ENCODE data around the gene CTRB1. TPM values are rescaled to one million over a fixed set of nuclear protein-coding genes. Genes with fewer than 3 reads are reported as not detected.
A peak's percentile ranks its signal among the peaks of the same experiment; 100 is the strongest.

CTRB1 gene
- polyA plus RNA-seq (2012; ENCODE audit: insufficient read depth, insufficient read length), result not detected

DNA sequence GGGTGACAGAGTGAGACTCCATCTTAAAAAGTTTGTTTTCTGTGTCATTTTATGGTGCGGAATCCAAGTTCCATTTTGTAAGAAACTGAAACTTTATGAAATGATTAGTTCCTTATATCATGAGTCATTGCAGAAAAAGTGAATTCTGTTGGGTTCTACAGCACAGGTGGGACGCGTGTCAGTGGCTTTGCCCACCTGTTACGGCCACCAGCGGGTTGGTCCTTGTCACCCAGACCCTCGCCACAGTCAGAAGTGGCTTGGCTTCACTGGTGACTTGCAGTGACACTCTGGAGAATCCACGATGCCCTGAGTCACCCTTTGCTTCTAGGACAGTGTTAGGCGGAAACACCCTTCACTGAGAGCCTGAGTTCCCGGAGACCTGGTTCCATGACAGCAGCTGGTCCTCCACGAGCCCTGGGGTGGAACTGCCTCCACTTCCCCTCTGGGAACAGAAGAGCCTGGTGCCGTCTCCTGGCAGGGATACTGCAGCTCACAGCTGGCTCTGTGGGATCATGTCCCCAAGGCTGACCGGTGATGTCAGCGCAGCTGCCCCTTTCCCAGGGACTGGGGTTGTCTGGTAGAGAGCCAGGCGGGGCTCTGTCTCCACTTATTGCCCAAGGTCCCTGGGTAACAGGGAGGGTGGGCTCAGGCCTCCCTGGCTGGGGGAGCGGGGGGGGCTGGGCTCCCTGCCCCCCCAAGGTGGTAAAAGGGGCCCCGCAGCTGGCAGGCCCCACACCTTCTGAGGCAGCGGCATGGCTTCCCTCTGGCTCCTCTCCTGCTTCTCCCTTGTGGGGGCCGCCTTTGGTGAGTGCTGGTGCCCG lies at the start of gene CTRB1:
TSS of gene CTRB1 (plus strand) at position 733 of the 821 bp plus-strand sequence. CDS start at position 753, 20 bp downstream.
- no peak for DNase-seq (ENCODE audit: low read depth, low spot score)

DNA sequence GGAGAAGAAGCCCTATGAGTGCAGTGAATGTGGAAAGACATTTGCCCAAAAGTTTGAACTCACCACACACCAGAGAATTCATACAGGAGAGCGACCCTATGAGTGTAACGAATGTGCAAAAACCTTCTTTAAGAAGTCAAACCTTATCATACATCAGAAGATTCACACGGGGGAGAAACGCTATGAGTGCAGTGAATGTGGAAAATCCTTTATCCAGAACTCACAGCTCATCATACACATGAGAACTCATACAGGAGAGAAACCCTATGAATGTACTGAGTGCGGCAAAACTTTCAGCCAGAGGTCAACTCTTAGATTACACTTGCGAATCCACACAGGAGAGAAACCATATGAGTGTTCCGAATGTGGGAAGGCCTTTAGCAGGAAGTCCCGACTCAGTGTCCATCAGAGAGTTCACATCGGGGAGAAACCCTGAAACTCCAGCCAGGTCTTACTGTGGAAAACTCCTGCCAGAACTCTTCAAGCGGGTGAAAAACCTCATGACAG lies 48.8 kb upstream of the CTRB1 start:
- H3K4me3 ChIP-seq (ENCODE audit: low read length), result no peak overlapping the region
- DNase-seq (ENCODE audit: low read depth, low spot score), result no peak

More for the DNA sequence above, at the start of gene CTRB1:
- H3K4me3 ChIP-seq (ENCODE audit: low read length), result no peak within 1 kb of the TSS

DNA sequence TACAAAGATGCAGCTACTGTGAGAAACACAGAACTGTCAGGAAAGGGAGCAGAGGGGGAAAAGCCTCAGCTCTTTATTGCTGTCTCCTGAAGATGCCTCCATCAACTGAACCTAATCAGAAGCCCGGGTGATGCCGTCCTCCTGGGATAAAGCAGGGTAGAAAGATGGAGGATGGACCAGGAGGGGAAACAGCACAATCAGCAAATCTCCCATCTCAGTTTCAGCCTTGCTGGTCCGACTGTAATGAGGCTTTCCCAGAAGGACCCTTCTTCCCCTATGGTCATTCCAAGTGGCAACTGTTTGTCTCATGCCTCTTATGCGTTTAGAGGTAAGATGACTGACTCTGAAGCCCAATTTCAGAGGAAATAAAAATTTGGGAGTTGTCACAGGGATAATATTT lies 46.2 kb upstream of the CTRB1 start:
- H3K4me3 ChIP-seq (ENCODE audit: low read length), result no peak overlapping the region
- no peak for DNase-seq (ENCODE audit: low read depth, low spot score)

- H3K4me3 ChIP-seq (ENCODE audit: low read length), result no peak overlapping the region
- no peak for DNase-seq (ENCODE audit: low read depth, low spot score)
These were observed 43.7 kb upstream of the CTRB1 start for GRCh38 chr16:75175074-75175473.

DNA sequence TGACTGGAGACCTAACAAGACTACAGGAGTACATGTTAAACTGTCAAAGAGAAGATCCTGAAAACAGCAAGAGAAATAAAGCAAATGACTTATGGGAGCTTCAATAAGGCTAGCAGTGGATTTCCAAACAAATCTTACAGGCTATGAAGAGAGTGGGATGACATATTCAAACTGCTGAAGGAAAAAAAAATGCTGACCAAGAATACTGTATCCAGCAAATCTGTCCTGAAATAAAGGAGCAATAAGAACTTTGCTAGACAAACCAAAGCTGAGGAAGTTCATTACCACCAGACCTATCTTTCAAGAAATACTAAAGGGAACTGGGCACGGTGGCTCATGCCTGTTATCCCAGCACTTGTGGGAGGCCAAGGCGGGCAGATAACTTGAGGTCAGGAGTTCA lies 41.9 kb upstream of the CTRB1 start:
- no peak overlapping the region for H3K4me3 ChIP-seq (ENCODE audit: low read length)
- DNase-seq (ENCODE audit: low read depth, low spot score), result no peak

GRCh38 chr16:75179208-75179607 lies 39.6 kb upstream of the CTRB1 start:
- H3K4me3 ChIP-seq (ENCODE audit: low read length), result no peak overlapping the region
- DNase-seq (ENCODE audit: low read depth, low spot score), result no peak

DNA sequence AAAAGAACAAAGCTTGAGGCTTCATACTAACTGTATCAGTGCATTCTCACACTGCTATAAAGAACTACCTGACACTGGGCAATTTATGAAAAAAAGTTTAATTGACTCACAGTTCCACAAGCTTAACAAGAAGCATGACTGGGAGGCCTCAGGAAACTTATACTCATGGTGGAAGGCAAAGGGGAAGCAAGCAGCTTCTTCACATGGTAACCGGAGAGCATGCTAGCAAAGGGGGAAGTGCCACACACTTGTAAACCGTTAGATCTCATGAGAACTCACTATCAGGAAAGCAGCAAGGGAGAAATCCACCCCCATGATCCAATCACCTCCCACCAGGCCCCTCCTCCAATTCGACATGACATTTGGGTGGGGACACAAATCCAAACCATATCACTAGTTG lies 37.2 kb upstream of the CTRB1 start:
- H3K4me3 ChIP-seq (ENCODE audit: low read length), result no peak overlapping the region
- no peak for DNase-seq (ENCODE audit: low read depth, low spot score)

- H3K4me3 ChIP-seq (ENCODE audit: low read length), result no peak overlapping the region
- no peak for DNase-seq (ENCODE audit: low read depth, low spot score)
These were observed 29.8 kb upstream of the CTRB1 start for GRCh38 chr16:75188832-75189477.

- no peak for DNase-seq (ENCODE audit: low read depth, low spot score)
- no peak overlapping the region for H3K4me3 ChIP-seq (ENCODE audit: low read length)
These were observed 29.0 kb upstream of the CTRB1 start for GRCh38 chr16:75189638-75190245.

- no peak overlapping the region for H3K4me3 ChIP-seq (ENCODE audit: low read length)
- no peak for DNase-seq (ENCODE audit: low read depth, low spot score)
These were observed 26.1 kb upstream of the CTRB1 start for GRCh38 chr16:75192606-75193264.

GRCh38 chr16:75193265-75193650 lies 25.5 kb upstream of the CTRB1 start:
- no peak overlapping the region for H3K4me3 ChIP-seq (ENCODE audit: low read length)
- peak; percentile 86 for DNase-seq (ENCODE audit: low read depth, low spot score)

GRCh38 chr16:75193730-75194444 lies 24.9 kb upstream of the CTRB1 start:
- H3K4me3 ChIP-seq (ENCODE audit: low read length), result no peak overlapping the region
- no peak for DNase-seq (ENCODE audit: low read depth, low spot score)

DNA sequence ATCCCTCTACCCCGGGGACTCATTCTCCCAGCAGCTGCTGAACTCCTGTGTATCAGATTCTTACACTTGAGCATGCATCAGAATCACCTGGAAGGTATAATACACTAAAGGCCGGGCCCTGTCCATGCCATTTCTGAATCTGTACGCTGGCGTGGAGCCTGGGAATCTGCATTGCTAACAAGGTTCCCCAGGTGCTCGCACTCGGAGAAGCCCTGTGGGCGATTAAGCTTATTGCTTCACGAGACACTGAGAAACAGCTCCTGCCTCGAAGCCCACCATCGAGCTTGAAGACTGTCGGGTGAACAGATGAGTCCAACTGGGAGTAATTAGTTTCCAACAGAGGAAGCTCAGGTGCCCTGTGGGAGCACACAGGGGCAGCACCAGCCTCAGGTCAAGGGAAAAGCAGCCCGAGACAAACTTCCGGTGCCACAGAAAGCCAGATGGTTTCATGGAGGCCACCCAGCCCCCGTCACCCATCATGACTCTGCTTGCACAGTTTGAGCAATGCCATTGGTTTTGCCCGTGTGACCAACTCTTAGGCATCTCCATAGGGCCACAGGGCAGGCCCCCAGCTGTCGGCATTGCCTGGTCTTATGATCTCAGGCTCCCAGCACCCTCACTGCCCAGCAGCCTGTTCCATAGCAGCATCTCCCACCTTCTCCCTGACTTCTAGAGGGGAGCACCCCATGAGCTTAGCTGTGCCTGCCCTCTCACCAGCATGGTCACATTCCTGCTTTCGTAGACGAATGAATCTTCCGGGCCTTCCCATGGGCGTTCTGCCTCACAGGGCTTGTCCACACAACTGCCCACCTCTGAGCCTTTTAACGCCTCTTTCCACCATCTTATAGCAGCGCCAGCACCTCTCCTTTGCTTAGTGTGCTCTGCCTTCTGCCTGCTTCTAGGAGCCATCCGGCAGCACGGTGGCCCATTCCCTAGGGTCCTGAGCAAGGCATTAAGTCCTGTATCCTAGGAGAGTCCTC lies 22.7 kb upstream of the CTRB1 start:
- no peak overlapping the region for H3K4me3 ChIP-seq (ENCODE audit: low read length)
- no peak for DNase-seq (ENCODE audit: low read depth, low spot score)

DNA sequence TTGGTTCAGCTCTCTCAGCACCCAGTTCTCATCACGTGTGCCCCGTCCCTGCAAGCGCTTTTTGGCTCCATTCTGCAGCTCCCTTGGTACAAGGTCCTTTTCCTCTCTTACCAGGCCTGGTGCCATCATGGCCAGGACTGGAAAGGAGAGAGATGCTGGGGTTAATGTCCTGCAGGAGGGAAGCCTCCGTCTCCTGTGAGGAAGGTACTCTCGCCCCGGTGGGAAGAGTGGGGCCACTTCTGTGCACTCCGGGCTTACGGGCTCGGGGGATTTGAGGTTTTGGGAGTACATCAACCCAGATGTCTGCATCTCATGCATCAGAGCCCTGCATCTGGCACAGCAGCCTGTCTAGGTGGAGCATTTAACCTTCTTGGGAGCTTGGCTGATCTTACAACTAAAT lies 22.0 kb upstream of the CTRB1 start:
- no peak for DNase-seq (ENCODE audit: low read depth, low spot score)
- no peak overlapping the region for H3K4me3 ChIP-seq (ENCODE audit: low read length)

GRCh38 chr16:75197522-75198134 lies 21.2 kb upstream of the CTRB1 start:
- no peak overlapping the region for H3K4me3 ChIP-seq (ENCODE audit: low read length)
- DNase-seq (ENCODE audit: low read depth, low spot score), result no peak

- DNase-seq (ENCODE audit: low read depth, low spot score), result no peak
- no peak overlapping the region for H3K4me3 ChIP-seq (ENCODE audit: low read length)
These were observed 20.6 kb upstream of the CTRB1 start for GRCh38 chr16:75198135-75198600.

- DNase-seq (ENCODE audit: low read depth, low spot score), result no peak
- H3K4me3 ChIP-seq (ENCODE audit: low read length), result no peak overlapping the region
These were observed 16.7 kb upstream of the CTRB1 start for GRCh38 chr16:75202069-75202590.
